IPS-20b (cell line): ENCODE data around the gene LCE1F.

ENCODE experiments used
- H3K27ac ChIP-seq: one replicate; pipeline ENCODE4 v1.5.1; 2013; ENCODE audit warnings: low read length
- H3K27me3 ChIP-seq: 2 replicates; pipeline ENCODE4 v1.6.1; 2013; ENCODE audit warnings: mild to moderate bottlenecking, low read length, inconsistent platforms; ENCODE audit not compliant: insufficient read depth
- H3K36me3 ChIP-seq: 2 replicates; pipeline ENCODE4 v1.6.1; 2013; ENCODE audit warnings: low read depth, mild to moderate bottlenecking, inconsistent platforms, low read length, moderate library complexity; ENCODE audit not compliant: insufficient read depth
- H3K4me1 ChIP-seq: 2 replicates; pipeline ENCODE4 v1.6.1; 2013; ENCODE audit warnings: mild to moderate bottlenecking, control low read depth, inconsistent platforms, low read length, moderate library complexity; ENCODE audit not compliant: insufficient read depth
- H3K4me3 ChIP-seq: 2 replicates; pipeline ENCODE4 v1.5.1; 2013; ENCODE audit warnings: mild to moderate bottlenecking, low read length, inconsistent platforms
- H3K9ac ChIP-seq: 2 replicates; pipeline ENCODE4 v1.6.1; 2013; ENCODE audit warnings: low read depth, mild to moderate bottlenecking, inconsistent platforms, low read length, moderate library complexity
- H3K9me3 ChIP-seq: 2 replicates; pipeline ENCODE4 v1.6.1; 2013; ENCODE audit warnings: mild to moderate bottlenecking, low read depth, low read length, inconsistent platforms; ENCODE audit not compliant: insufficient read depth

LCE1F gene, protein sequence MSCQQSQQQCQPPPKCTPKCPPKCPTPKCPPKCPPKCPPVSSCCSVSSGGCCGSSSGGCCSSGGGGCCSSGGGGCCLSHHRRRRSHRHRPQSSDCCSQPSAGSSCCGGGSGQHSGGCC

DNA sequence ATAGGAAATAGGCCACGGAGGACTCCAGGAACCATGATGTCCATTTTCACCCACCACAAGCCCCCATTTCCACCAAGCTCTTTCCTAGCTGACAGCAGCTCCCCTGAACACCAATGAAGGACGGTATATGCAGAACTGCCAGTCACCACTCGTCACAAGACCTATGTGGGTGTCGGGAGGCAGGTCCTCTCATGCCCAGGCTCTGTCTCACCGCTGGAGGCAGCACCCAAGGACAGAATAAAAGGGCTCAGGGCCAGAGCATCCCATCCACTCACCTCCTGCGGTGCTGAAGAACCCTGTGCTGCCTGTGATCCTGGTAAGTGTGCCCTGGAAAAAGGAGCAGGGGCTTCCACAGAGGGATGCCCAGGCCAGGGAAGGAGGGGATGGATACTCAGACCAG is at the start of gene LCE1F:
Gene LCE1F, plus strand, starts transcription at position 266 of the 400 bp plus-strand sequence. CDS start 1,232 bp downstream, outside the sequence.
- Histone ChIP-seq H3K27me3 (no peaks in the 10 kb centered on the region), H3K4me3 (no peak within 1 kb of the TSS), H3K9ac (no peak within 1 kb of the TSS), H3K4me1 (no peaks in the 10 kb centered on the region), H3K36me3 (no peaks in the 10 kb centered on the region), H3K27ac (no peak within 1 kb of the TSS), H3K9me3 (peaks cover 36% of the 10 kb centered on the region)

DNA sequence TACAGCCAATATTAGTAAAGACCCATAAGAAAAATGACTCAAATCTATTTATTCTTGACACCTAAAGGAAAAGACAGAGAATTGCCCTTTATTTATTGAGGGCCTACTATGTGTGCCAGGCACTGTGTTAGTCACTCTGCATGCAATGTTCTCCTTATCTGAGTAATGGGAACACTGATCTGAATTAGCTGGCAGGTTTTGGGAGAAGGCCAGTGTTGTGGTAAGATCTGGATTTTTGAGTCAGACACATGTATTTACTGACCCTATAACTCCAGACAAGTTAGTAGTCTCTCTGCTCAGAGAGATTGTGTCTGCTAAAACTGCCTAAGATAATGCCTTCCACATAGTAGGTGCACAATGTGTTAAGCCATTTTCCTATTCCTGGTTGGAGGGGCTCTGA is 49.7 kb upstream of the LCE1F start:
- Histone ChIP-seq H3K27me3 (no peaks in the 10 kb centered on the region), H3K36me3 (no peaks in the 10 kb centered on the region), H3K9ac (no peak overlapping the region), H3K9me3 (peaks cover 37% of the 10 kb centered on the region), H3K27ac (no peak overlapping the region), H3K4me3 (no peak overlapping the region), H3K4me1 (no peaks in the 10 kb centered on the region)

DNA sequence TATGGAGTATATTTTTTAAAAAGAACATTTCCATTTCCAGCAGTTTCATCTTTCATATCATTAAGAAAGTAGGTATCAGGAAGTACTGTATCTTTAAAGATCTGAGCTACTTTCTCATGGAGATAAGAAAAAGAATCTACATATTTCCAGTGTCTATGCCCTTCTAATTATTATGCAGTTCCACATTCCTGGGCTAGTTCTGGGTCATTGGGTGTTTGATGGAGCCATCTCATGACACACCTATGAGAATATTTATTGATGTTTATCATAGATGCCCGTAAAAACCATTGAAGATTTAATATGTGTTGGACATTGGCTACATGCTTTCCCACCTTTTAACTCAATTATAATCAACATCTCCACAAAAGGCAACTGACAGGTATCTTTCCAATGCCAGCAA is 46.0 kb upstream of the LCE1F start:
- peaks cover 46% of the 10 kb centered on the region for H3K9me3 ChIP-seq
- no peaks in the 10 kb centered on the region for H3K27me3 ChIP-seq
- H3K4me3 ChIP-seq = no peak overlapping the region
- no peak overlapping the region for H3K27ac ChIP-seq
- H3K36me3 ChIP-seq = no peaks in the 10 kb centered on the region
- no peaks in the 10 kb centered on the region for H3K4me1 ChIP-seq
- no peak overlapping the region for H3K9ac ChIP-seq

DNA sequence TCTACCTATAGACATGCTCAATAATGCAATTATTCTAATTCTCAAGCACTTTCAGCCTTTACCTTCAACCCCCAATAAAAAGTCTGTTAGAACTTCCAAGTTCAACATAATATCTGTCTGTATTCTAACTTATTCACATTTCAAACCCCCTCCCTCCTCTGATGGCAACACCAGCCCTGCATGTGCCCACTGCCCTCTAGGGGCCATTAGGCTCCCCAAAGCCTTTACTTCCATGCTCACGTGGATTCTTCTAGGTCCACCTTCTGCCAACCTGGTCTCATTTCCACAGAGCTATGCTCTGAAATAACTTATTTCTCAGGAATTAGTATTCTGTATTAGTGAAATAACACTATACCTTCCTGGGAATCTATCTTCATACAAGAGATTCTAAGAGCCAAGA is 39.3 kb upstream of the LCE1F start:
- Histone ChIP-seq H3K36me3 (no peaks in the 10 kb centered on the region), H3K9ac (no peak overlapping the region), H3K27me3 (no peaks in the 10 kb centered on the region), H3K4me1 (no peaks in the 10 kb centered on the region), H3K9me3 (peaks cover 50% of the 10 kb centered on the region), H3K4me3 (no peak overlapping the region), H3K27ac (no peak overlapping the region)

DNA sequence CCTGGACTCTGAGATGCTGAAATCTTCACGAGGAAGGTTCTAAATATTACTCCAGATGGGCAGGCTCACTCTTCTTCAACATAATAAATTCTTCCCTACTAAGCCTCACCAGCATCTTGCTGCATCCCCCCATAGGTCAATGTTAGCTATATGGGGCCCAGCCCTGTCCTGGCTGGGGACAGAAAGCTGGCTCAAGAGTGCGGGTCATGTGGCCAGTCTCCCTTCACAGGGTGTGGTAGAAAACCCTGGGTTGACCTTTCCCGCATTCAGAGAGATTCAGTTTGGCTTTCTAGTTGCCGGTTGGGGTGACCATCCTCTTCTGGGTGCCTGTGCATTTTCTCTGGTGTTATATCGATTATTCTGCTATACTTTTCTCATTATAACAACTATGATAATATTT is 36.9 kb upstream of the LCE1F start:
- Histone ChIP-seq H3K4me3 (no peak overlapping the region), H3K9ac (no peak overlapping the region), H3K4me1 (no peaks in the 10 kb centered on the region), H3K9me3 (peaks cover 50% of the 10 kb centered on the region), H3K36me3 (no peaks in the 10 kb centered on the region), H3K27me3 (no peaks in the 10 kb centered on the region), H3K27ac (no peak overlapping the region)

DNA sequence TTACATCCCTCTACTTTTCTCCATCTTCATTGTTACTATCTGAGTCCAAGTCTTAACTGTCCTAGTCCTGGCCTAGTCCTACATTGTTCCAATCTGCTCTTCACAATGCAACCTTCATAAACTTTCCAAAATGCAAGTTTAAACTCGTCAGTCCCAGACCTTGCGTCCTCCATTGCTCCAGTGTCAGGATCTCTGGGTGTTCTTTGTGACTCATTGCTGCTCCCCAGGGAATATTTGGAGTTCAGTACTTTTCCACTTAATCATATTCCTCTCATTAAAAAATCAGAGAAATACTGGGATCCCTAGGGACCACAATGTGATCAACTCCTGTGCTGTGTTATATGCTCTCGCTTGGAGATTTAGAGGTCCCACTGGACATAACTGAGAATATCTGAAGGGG is 35.1 kb upstream of the LCE1F start:
- no peak overlapping the region for H3K9ac ChIP-seq
- no peaks in the 10 kb centered on the region for H3K27me3 ChIP-seq
- no peak overlapping the region for H3K4me3 ChIP-seq
- H3K9me3 ChIP-seq = peaks cover 54% of the 10 kb centered on the region
- H3K4me1 ChIP-seq = no peaks in the 10 kb centered on the region
- H3K36me3 ChIP-seq = no peaks in the 10 kb centered on the region
- no peak overlapping the region for H3K27ac ChIP-seq

DNA sequence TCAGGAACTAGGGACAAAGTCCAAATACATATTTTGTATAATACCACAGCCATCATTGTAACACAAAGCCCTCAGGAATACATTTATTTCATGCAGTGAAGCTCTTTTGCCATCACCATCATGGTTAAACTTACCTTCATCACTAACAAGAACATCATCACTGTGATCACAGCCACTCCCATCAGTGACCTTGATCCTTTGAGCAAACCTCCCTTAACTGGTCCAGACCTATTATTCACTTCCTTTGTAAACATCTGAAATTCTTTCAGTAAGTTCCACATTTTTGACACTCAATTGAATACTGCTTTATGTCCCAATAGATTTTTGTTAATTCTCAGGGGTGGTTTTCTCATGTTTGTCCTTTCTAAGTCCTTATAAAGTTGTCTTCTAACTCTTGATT is 33.3 kb upstream of the LCE1F start:
- no peak overlapping the region for H3K9ac ChIP-seq
- no peaks in the 10 kb centered on the region for H3K27me3 ChIP-seq
- peaks cover 53% of the 10 kb centered on the region for H3K9me3 ChIP-seq
- H3K4me3 ChIP-seq = no peak overlapping the region
- H3K27ac ChIP-seq = no peak overlapping the region
- no peaks in the 10 kb centered on the region for H3K36me3 ChIP-seq
- no peaks in the 10 kb centered on the region for H3K4me1 ChIP-seq

DNA sequence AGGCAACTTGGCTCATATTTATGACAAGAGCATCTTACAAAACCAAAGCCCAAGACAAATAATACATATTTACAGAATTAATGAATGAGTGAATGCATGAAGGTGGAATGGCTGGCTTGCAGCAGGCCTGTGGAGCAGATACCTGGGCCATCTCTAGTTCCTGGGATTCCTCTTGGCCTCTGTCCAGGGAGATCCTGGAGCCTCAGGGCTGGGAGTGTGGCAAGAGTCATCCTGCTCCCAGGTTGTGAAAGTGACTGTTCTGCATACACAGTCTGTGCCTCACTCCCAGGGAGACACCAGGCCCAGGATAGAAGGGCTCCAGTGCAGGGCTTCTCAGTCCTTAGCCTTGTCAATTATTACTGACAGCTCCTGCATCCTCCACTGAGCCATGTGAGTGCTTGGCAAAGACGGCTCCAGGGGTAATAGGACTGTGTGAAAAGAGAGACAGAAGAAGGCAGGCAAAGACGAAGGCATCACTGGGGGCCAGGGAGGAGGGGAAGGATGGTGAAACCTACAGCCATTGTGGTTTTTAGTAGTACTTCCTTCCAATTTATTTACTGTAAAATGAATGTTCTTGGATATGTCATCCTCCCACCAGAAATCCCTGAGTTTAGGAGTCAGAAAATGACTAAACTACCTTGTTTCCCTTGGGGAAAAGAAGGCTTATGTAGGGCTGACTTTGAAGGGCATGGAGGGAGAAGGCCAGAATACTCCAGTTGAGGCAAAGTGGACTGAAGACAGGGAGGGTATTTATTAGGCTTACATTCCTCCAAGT is 31.4 kb upstream of the LCE1F start:
- Histone ChIP-seq H3K36me3 (no peaks in the 10 kb centered on the region), H3K4me1 (no peaks in the 10 kb centered on the region), H3K4me3 (no peak overlapping the region), H3K9me3 (peaks cover 56% of the 10 kb centered on the region), H3K27me3 (no peaks in the 10 kb centered on the region), H3K9ac (no peak overlapping the region), H3K27ac (no peak overlapping the region)

DNA sequence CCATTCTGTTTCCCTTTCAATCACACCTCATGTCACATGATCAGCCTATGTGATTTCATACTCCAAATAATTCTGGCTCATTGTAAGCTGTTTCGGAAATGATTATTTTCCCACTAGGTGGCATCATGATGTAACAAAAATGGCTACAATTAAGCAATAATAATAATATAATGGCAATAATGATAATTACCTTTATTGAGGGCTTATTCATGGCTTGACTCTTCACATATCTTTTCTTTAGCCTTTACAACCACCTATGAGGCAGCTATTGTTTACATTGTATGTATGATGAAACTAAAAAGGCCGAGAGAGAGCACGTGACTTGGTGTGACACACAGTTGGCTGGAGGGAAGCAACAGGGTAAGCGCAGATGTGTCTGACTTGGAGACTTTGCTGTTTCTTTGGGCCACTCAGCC is 29.6 kb upstream of the LCE1F start:
- Histone ChIP-seq H3K9ac (no peak overlapping the region), H3K27ac (no peak overlapping the region)

DNA sequence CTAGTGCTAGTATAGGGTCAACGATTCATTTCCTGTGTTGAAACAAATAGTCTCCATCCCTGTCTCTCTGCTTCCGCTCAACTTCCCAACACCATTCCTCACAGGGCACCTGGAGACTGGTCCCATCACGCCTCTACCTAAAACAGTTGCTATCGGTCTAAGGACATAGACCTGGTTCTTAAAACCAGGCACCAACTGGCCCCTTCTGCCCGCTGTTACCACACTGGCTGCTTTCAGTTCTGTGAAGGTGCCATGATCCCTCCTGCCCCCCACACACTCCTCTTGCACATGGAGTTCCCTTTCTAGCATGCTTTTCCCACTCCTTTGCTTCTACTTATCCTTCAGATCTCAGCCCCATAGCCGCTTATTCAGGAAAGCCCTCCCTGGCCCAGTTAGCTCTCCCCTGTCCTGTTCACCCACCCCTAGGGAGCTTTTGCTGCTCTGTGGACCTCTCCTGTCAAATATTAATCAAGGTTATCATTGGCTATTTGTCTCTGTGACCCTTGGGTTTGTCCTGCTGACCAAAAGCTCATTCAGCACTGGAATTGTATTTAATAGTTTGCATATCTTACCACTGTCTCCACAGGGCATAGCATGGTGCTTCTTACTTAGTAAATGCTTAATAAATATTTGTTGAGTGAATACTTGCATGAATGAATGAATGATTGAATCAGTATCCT is 29.0 kb upstream of the LCE1F start:
- no peaks in the 10 kb centered on the region for H3K4me1 ChIP-seq
- H3K27me3 ChIP-seq = no peaks in the 10 kb centered on the region
- no peaks in the 10 kb centered on the region for H3K36me3 ChIP-seq
- no peak overlapping the region for H3K9ac ChIP-seq
- H3K9me3 ChIP-seq = peaks cover 55% of the 10 kb centered on the region
- H3K27ac ChIP-seq = no peak overlapping the region
- H3K4me3 ChIP-seq = no peak overlapping the region

More for the DNA sequence above, 29.6 kb upstream of the LCE1F start:
- Histone ChIP-seq H3K4me3 (no peak overlapping the region), H3K9me3 (peaks cover 49% of the 10 kb centered on the region), H3K36me3 (no peaks in the 10 kb centered on the region), H3K27me3 (no peaks in the 10 kb centered on the region), H3K4me1 (no peaks in the 10 kb centered on the region)

DNA sequence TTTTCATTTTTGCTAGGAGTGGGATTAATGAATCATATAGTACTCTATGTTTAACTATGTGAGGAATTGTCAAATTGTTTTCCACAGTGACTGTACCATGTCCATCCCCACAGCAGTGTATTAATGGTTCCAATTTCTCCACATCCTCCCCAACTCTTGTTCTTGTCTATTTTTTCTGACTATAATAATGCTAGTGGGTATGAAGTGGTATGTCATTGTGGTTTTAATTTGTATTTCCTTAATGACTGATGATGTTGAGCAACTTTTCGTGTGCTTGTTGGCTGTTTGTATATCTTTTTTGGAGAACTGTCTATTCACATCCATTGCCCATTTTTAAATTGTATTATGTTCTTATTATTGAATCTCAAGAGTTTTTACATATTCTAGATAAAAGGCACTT is 27.1 kb upstream of the LCE1F start:
- H3K9ac ChIP-seq = no peak overlapping the region
- H3K4me3 ChIP-seq = no peak overlapping the region
- no peaks in the 10 kb centered on the region for H3K36me3 ChIP-seq
- H3K4me1 ChIP-seq = no peaks in the 10 kb centered on the region
- H3K9me3 ChIP-seq = peaks cover 48% of the 10 kb centered on the region
- H3K27me3 ChIP-seq = no peaks in the 10 kb centered on the region
- H3K27ac ChIP-seq = no peak overlapping the region

DNA sequence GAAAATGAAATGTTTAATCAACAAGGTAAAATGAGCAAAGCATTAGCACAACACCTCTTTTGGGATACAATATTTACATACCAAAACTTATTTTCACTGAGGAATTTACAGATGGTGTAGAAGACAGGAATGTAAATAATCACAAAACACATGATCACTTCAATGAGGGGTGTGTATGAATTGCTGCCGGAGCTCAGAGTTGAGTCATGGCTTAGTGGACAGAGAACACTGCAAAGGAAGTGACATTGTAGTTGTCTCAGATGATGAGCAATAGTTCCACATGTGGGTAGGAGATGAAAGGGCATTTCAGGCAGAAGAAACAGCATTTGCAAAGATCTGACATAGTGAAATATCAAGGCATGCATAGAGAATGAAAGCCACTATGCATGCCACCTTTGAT is 22.7 kb upstream of the LCE1F start:
- Histone ChIP-seq H3K9ac (no peak overlapping the region), H3K27me3 (no peaks in the 10 kb centered on the region), H3K4me1 (no peaks in the 10 kb centered on the region), H3K27ac (no peak overlapping the region), H3K9me3 (peaks cover 45% of the 10 kb centered on the region), H3K36me3 (no peaks in the 10 kb centered on the region), H3K4me3 (no peak overlapping the region)
